A549 (cell line): ENCODE data around the gene SH3PXD2B. TPM values are rescaled to one million over a fixed set of nuclear protein-coding genes. Genes with fewer than 3 reads are reported as not detected.
"Not testable (repeated sequence)": the region's sequence is repeated elsewhere in the genome, so short reads cannot be mapped to it uniquely, and the experiment has no call there.

Experiments used
- ATAC-seq, 2 experiments: fragments of 200-7000 bp in 1 of 2; fragments of >200 bp in 1 of 2; cut with Nextera tagmentation in 1 of 2; cut with Tn5 transposase in 1 of 2; 3 replicates each; pipeline versions ENCODE4 v1.8.0 to v1.9.1; 2018 to 2020; ENCODE audit warnings: mild to moderate bottlenecking in 1 of 2, moderate library complexity in 1 of 2
- CTCF ChIA-PET: fragments of 300-600 bp; sonication (Branson Sonifier 250); formaldehyde crosslinking; extraction: SDS; loops from one replicate; lab custom pipeline; 2021; ENCODE audit warnings: antibody characterized with exemption, inconsistent platforms; lab: Yijun Ruan, JAX
- POLR2A ChIA-PET: fragments of 350-600 bp; formaldehyde crosslinking; extraction: SDS; loops from one replicate; lab custom pipeline; 2021; ENCODE audit warnings: antibody characterized with exemption, inconsistent platforms; lab: Yijun Ruan, JAX
- DNase-seq, 2 experiments: peaks; one replicate each; pipeline versions ENCODE4 v3.0.0 to v3.0.0-alpha.2; 2011 to 2016; ENCODE audit warnings: low read depth in 1 of 2, low spot score in 1 of 2
- FAIRE-seq: peaks from 2 replicates; lab custom pipeline; 2011; peaks lifted over from hg19 to GRCh38; lab: Jason Lieb, UNC
- H3K27ac ChIP-seq, 2 experiments: fragments of >200 bp; sonication (Bioruptor Twin); formaldehyde crosslinking; 3 replicates each; pipeline ENCODE4 v1.5.1; 2016 to 2017
- H3K4me1 ChIP-seq: fragments of >200 bp; sonication (Bioruptor Twin); formaldehyde crosslinking; 3 replicates; pipeline ENCODE4 v1.6.1; 2016
- H3K4me2 ChIP-seq: fragments of >200 bp; sonication (Bioruptor Twin); formaldehyde crosslinking; 3 replicates; pipeline ENCODE4 v1.6.1; 2016
- H3K4me3 ChIP-seq: fragments of >200 bp; sonication (Bioruptor Twin); formaldehyde crosslinking; 3 replicates; pipeline ENCODE4 v1.5.1; 2016
- H3K9me3 ChIP-seq: fragments of >200 bp; sonication (Bioruptor Twin); formaldehyde crosslinking; 3 replicates; pipeline ENCODE4 v1.6.1; 2016
- EHF ChIP-seq: fragments of 250-450 bp; sonication (Bioruptor Pico); IDR thresholded peaks from 2 replicates; pipeline ENCODE4 v1.5.0; 2020; ENCODE audit warnings: mild to moderate bottlenecking
- GATA3 ChIP-seq: IDR thresholded peaks from 2 replicates; pipeline ENCODE4 v1.6.1; 2012; ENCODE audit warnings: borderline replicate concordance
- HDAC2 ChIP-seq: fragments of 200-600 bp; sonication (generic); IDR thresholded peaks from 2 replicates; pipeline ENCODE4 v1.6.1; 2016
- HOXB5 ChIP-seq: fragments of 250-450 bp; sonication (Bioruptor Pico); IDR thresholded peaks from 2 replicates; pipeline ENCODE4 v1.5.0; 2020; ENCODE audit warnings: mild to moderate bottlenecking, moderate library complexity
- JUN ChIP-seq, 2 experiments: fragments of >200 bp; sonication (Bioruptor Twin); formaldehyde crosslinking; IDR thresholded peaks; 2 replicates in 1 of 2; 3 replicates in 1 of 2; pipeline ENCODE4 v1.6.1; 2016 to 2017
- JUNB ChIP-seq: fragments of >200 bp; sonication (Bioruptor Twin); formaldehyde crosslinking; IDR thresholded peaks from 2 replicates; pipeline ENCODE4 v1.6.1; 2016
- KDM1A ChIP-seq: fragments of 200-600 bp; sonication (generic); IDR thresholded peaks from 2 replicates; pipeline ENCODE4 v1.6.1; 2016; ENCODE audit warnings: low read depth, mild to moderate bottlenecking
- KDM5A ChIP-seq: fragments of 200-600 bp; sonication (generic); IDR thresholded peaks from 2 replicates; pipeline ENCODE4 v1.6.1; 2016; ENCODE audit warnings: antibody characterized with exemption, mild to moderate bottlenecking
- MAFK ChIP-seq: fragments of 450-650 bp; IDR thresholded peaks from 2 replicates; pipeline ENCODE4 v1.6.1; 2014; ENCODE audit not compliant: partially characterized antibody
- MAZ ChIP-seq: fragments of 150-350 bp; IDR thresholded peaks from 2 replicates; pipeline ENCODE4 v1.6.1; 2014; ENCODE audit warnings: antibody characterized with exemption, low read depth, low read length, borderline replicate concordance
- MYC ChIP-seq: IDR thresholded peaks from 2 replicates; pipeline ENCODE4 v1.6.1; 2012; ENCODE audit warnings: mild to moderate bottlenecking, inconsistent platforms, low read length, improper control_type of control experiment, borderline replicate concordance
- NR3C1 ChIP-seq: fragments of >200 bp; sonication (Bioruptor Twin); formaldehyde crosslinking; IDR thresholded peaks from 3 replicates; pipeline ENCODE4 v1.6.1; 2017
- ZC3H11A ChIP-seq: fragments of 450-650 bp; IDR thresholded peaks from 2 replicates; pipeline ENCODE4 v1.6.1; 2014; ENCODE audit warnings: antibody characterized with exemption, mild to moderate bottlenecking
- WGBS: methylation state at CpG from one replicate; pipeline ENCODE4 v1.1.6; 2017; ENCODE audit errors: missing lambda C conversion rate; 5-methylcytosine and 5-hydroxymethylcytosine counted together
- polyA plus RNA-seq, 4 experiments: library from polyadenylated mRNA; depleted of rRNA in 3 of 4; stranded (reverse); fragments of >200 nt; fragmentation: RNase III in 1 of 4; extraction: RNeasy Plus Mini Kit Qiagen cat#74134 plus additional on column Dnase treatment in 1 of 4; gene quantifications; 2 replicates in 3 of 4; 3 replicates in 1 of 4; pipeline ENCODE4 v1.2.3, GENCODE V29; 2011 to 2017
- TF ChIP-seq, protein P1 (sequence below): fragments of 250-450 bp; sonication (Bioruptor Pico); IDR thresholded peaks from 2 replicates; pipeline ENCODE4 v1.5.0; 2020; ENCODE audit warnings: low read depth, mild to moderate bottlenecking, moderate library complexity
- TF ChIP-seq, protein P2 (sequence below): fragments of 200-600 bp; sonication (generic); IDR thresholded peaks from 2 replicates; pipeline ENCODE4 v1.6.1; 2016; ENCODE audit warnings: antibody characterized with exemption, mild to moderate bottlenecking, moderate library complexity
- TF ChIP-seq, protein P3 (sequence below): fragments of >200 bp; sonication (Bioruptor Twin); formaldehyde crosslinking; IDR thresholded peaks from 2 replicates; pipeline ENCODE4 v1.6.1; 2016
- TF ChIP-seq, protein P4 (sequence below): IDR thresholded peaks from 2 replicates; pipeline ENCODE4 v1.6.1; 2012

Gene SH3PXD2B
- polyA plus RNA-seq, 2 of the 4 experiments (the other 2 are of a cell fraction), result 15.1 to 15.5 TPM

DNA sequence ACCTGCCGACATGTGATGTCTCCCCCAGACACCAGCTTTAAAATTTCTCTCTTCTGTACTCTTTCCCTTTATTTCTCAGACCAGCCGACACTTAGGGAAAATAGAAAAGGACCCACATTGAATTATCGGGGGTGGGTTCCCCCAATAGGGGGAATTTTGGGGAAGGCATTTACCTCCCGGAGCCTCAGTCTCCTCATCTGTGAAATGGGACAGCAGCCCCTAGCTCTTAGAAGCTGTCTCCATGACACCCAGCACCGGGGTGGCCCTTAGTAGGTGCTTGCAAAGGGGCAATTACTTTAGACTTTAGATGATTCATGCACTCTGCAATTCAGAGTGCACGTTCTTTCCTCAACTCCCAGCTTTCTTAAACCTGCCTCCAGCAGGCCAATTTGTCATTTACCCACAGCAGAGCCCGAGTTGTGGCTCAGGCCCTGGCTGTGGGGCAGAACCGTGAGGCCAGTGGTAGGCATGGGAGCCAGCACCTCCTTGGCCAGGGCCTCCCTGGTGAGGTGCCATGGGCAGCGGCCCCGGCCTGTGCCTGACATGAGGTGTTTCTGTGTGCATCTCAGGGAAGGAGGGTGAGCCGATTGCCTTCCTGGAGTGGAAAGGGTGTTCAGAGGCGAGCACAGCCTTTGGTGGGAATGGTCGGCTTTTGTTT lies 51.7 kb downstream of the SH3PXD2B start:
- TF ChIP-seq JUN (IDR thresholded peaks at IDR 0.05) (no peak), KDM5A (no peak), ZC3H11A (no peak), KDM1A (no peak), HDAC2 (no peak), MAFK (no peak), HOXB5 (no peak), MAZ (no peak)
- TF ChIP-seq, protein P1, sequence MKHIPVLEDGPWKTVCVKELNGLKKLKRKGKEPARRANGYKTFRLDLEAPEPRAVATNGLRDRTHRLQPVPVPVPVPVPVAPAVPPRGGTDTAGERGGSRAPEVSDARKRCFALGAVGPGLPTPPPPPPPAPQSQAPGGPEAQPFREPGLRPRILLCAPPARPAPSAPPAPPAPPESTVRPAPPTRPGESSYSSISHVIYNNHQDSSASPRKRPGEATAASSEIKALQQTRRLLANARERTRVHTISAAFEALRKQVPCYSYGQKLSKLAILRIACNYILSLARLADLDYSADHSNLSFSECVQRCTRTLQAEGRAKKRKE, result no peak
- TF ChIP-seq, protein P2, sequence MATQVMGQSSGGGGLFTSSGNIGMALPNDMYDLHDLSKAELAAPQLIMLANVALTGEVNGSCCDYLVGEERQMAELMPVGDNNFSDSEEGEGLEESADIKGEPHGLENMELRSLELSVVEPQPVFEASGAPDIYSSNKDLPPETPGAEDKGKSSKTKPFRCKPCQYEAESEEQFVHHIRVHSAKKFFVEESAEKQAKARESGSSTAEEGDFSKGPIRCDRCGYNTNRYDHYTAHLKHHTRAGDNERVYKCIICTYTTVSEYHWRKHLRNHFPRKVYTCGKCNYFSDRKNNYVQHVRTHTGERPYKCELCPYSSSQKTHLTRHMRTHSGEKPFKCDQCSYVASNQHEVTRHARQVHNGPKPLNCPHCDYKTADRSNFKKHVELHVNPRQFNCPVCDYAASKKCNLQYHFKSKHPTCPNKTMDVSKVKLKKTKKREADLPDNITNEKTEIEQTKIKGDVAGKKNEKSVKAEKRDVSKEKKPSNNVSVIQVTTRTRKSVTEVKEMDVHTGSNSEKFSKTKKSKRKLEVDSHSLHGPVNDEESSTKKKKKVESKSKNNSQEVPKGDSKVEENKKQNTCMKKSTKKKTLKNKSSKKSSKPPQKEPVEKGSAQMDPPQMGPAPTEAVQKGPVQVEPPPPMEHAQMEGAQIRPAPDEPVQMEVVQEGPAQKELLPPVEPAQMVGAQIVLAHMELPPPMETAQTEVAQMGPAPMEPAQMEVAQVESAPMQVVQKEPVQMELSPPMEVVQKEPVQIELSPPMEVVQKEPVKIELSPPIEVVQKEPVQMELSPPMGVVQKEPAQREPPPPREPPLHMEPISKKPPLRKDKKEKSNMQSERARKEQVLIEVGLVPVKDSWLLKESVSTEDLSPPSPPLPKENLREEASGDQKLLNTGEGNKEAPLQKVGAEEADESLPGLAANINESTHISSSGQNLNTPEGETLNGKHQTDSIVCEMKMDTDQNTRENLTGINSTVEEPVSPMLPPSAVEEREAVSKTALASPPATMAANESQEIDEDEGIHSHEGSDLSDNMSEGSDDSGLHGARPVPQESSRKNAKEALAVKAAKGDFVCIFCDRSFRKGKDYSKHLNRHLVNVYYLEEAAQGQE, result no peak
- TF ChIP-seq, protein P3, sequence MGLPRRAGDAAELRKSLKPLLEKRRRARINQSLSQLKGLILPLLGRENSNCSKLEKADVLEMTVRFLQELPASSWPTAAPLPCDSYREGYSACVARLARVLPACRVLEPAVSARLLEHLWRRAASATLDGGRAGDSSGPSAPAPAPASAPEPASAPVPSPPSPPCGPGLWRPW, result no peak
- TF ChIP-seq, all 56 proteins: peak for 0
- Histone ChIP-seq H3K27ac (0 out of 6 replicates have a peak overlapping the region, but pooled peaks of 1 of the 2 experiments have one; percentile 15), H3K4me3 (no peak overlapping the region), H3K9me3 (no peaks in the 10 kb centered on the region), H3K4me2 (no peak overlapping the region), H3K4me1 (0 out of 3 replicates have a peak, but pooled peaks cover 3% of the 10 kb centered on the region)
- CTCF ChIA-PET, result interaction anchor here (1.2 kb wide), 1 partner anchor 11 kb away, joined by 3 read pairs; no protein-coding TSS in a partner anchor
- FAIRE-seq, result no peak
- 94% methylated on average over 13 of the region's 13 CpGs for WGBS
- POLR2A ChIA-PET, result no interaction called here
- ATAC-seq, result 0 out of 6 replicates have a peak, but pooled peaks of 1 of the 2 experiments have one; percentile 19
- DNase-seq, result no peak

DNA sequence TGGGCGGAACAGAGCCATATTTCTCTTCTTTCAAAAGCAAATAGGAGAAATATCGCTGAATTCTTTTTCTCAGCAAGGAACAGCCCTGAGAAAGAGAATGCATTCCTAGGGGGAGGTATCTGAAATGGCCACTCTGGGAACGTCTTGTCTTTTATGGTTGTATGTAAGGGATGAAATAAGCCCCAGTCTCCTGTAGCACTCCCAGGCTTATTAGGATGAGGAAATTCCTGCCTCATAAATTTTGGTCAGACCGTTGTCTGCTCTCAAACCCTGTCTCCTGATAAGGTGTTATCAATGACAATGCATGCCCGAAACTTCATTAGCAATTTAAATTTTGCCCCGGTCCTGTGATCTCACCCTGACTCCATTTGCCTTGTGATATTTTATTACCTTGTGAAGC lies 52.3 kb downstream of the SH3PXD2B start:
- DNase-seq, ATAC-seq, H3K4me2 ChIP-seq, FAIRE-seq, H3K4me1 ChIP-seq, H3K9me3 ChIP-seq, POLR2A ChIA-PET, H3K4me3 ChIP-seq, H3K27ac ChIP-seq: not testable (repeated sequence)
- WGBS, result 89% methylated on average over 6 of the region's 6 CpGs
- CTCF ChIA-PET, result interaction anchor here (1.2 kb wide), 1 partner anchor 12 kb away, joined by 3 read pairs; no protein-coding TSS in a partner anchor

DNA sequence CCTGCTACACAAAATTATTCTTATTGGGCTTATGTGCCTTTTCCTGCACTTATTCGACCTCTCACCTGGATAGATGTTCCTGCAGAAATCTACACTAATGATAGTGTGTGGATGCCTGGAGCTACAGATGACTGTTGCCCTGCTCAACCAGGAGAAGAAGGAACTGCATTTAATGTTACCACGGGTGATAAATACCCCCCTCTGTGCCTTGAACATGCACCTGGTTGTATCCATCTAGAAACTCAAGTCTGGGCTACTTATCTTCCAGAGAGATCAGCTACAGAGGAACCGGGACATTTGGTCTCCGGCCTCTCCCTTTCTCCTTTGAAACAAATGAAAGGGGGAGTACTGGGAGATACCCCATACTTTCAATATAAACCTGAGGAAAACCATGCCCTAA lies 54.5 kb downstream of the SH3PXD2B start:
- H3K4me1 ChIP-seq, result 0 out of 3 replicates have a peak, but pooled peaks cover 3% of the 10 kb centered on the region
- no peak overlapping the region for H3K4me2 ChIP-seq
- H3K27ac ChIP-seq, result no peak overlapping the region
- CTCF ChIA-PET, result interaction anchor here (0.5 to 1.0 kb wide), 2 partner anchors 95 to 491 kb away, joined by 3 read pairs; no protein-coding TSS in a partner anchor
- 77% methylated on average over 4 of the region's 4 CpGs for WGBS
- TF ChIP-seq GATA3, result no peak
- TF ChIP-seq, all 56 proteins: peak for 0
- Histone ChIP-seq H3K9me3 (no peaks in the 10 kb centered on the region), H3K4me3 (no peak overlapping the region)
- FAIRE-seq, result no peak
- POLR2A ChIA-PET, result no interaction called here
- DNase-seq, result no peak
- no peak for ATAC-seq

DNA sequence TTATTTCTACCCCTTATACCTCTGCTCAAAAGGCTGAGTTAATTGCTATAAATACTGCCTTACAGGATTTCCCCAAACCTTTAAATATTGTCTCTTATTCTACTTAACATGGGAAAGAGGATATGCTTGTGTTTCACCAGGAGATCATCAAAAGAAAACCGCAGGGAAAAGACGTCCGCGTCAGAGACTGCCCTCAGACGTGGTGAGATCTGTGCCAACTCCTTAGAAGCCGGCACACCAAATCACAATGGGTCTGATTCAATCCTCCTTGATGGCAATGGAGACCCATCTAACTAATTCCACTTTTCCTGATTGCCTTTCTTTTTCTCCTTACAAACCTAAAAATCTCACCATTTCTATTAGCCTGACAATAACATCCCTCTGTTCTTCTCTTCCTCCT lies 55.0 kb downstream of the SH3PXD2B start:
- ChIA-PET POLR2A (no interaction called here), CTCF (interaction anchor here (0.5 to 1.0 kb wide), 2 partner anchors 95 to 491 kb away, joined by 3 read pairs; no protein-coding TSS in a partner anchor)
- H3K9me3 ChIP-seq, result no peaks in the 10 kb centered on the region
- ATAC-seq (no peak), DNase-seq (no peak), FAIRE-seq (no peak)
- H3K4me2 ChIP-seq, result no peak overlapping the region
- no peak overlapping the region for H3K4me3 ChIP-seq
- TF ChIP-seq, protein P4, sequence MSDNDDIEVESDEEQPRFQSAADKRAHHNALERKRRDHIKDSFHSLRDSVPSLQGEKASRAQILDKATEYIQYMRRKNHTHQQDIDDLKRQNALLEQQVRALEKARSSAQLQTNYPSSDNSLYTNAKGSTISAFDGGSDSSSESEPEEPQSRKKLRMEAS, result no peak
- TF ChIP-seq JUNB (no peak), EHF (CRISPR knock-in tag) (no peak), MAFK (no peak), MAZ (no peak), NR3C1 (no peak), MYC (no peak)
- 0 out of 3 replicates have a peak, but pooled peaks cover 3% of the 10 kb centered on the region for H3K4me1 ChIP-seq
- WGBS, result 96% methylated on average over 6 of the region's 6 CpGs
- no peak overlapping the region for H3K27ac ChIP-seq

DNA sequence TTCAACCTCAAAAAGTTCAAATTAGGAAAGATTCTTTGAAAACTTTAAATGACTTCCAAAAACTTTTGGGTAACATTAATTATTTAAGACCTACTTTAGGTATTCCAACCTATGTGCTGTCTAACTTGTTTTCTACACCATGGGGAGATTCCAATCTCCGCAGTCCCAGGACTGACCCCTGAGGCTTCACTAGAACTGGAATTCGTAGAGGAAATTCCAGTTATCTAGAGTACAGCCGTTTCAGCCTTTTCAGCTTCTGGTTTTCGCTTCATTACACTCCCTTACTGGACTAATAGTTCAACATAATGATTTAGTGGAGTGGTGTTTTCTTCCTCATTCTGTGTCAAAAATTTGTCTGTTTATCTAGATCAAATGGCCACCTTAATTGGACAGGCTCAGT lies 55.7 kb downstream of the SH3PXD2B start:
- H3K4me1 ChIP-seq, H3K9me3 ChIP-seq, H3K4me2 ChIP-seq, POLR2A ChIA-PET, FAIRE-seq, H3K27ac ChIP-seq, ATAC-seq, H3K4me3 ChIP-seq, DNase-seq: not testable (repeated sequence)
- CTCF ChIA-PET, result interaction anchor here (1.0 kb wide), 1 partner anchor 490 kb away, joined by 3 read pairs; no protein-coding TSS in a partner anchor
- 81% methylated on average over 4 of the region's 4 CpGs for WGBS

DNA sequence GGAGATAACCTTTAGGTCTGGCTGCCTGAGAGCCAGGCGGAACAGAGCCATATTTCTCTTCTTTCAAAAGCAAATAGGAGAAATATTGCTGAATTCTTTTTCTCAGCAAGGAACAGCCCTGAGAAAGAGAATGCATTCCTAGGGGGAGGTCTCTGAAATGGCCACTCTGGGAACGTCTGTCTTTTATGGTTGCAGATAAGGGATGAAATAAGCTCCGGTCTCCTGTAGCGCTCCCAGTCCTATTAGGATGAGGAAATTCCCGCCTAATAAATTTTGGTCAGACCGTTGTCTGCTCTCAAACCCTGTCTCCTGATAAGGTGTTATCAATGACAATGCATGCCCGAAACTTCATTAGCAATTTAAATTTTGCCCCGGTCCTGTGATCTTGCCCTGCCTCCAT lies 57.3 kb downstream of the SH3PXD2B start:
- H3K9me3 ChIP-seq, H3K4me2 ChIP-seq, FAIRE-seq, POLR2A ChIA-PET, H3K4me3 ChIP-seq, H3K27ac ChIP-seq, H3K4me1 ChIP-seq, ATAC-seq, DNase-seq: not testable (repeated sequence)
- CTCF ChIA-PET, result interaction anchor here (0.7 kb wide), 1 partner anchor 153 kb away, joined by 3 read pairs; no protein-coding TSS in a partner anchor
- 92% methylated on average over 8 of the region's 8 CpGs for WGBS
